SKM-1 (cell line): ENCODE results near the gene FLVCR1.

Experiments
- DNase-seq: peaks from one replicate; lab custom pipeline; 2025; ENCODE audit not compliant: unreplicated experiment; lab: John Stamatoyannopoulos, UW

Gene FLVCR1

GRCh38 chr1:212945056-212945455, 87.0 kb downstream of the FLVCR1 start:
- DNase-seq, result no peak

GRCh38 chr1:212945463-212946160, 87.5 kb downstream of the FLVCR1 start:
- no peak for DNase-seq

GRCh38 chr1:212946872-212947271, 88.8 kb downstream of the FLVCR1 start:
- no peak for DNase-seq
